HG03378 (cell line): ENCODE data around the gene B3GAT1.

Experiments
- ATAC-seq: cut with Tn5 transposase; IDR thresholded peaks from one replicate; pipeline ENCODE4 v1.9.1; 2021; ENCODE audit warnings: mild to moderate bottlenecking, moderate library complexity; ENCODE audit not compliant: unreplicated experiment

Gene B3GAT1

GRCh38 chr11:134442246-134442645 lies 30.2 kb upstream of the B3GAT1 start:
- ATAC-seq: no peak

DNA sequence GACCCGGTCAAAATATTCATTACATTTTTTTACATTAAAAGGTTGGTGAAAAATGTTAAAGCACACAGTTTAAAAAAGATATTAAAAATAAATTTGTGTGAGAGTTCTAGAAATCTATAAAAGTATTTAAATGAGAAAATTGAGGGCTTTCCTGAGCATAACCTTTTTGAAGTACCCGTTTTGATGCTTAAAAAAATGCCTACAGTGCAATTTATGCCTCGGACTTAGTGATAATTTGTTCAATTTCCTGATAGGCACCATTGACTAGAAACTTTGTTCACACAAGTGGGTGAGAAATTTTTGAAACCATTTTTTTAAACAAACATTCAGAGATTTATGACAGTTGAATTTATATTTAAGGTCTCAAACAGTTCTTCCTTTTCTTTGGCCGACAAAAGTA lies 29.7 kb upstream of the B3GAT1 start:
- ATAC-seq: no peak

DNA sequence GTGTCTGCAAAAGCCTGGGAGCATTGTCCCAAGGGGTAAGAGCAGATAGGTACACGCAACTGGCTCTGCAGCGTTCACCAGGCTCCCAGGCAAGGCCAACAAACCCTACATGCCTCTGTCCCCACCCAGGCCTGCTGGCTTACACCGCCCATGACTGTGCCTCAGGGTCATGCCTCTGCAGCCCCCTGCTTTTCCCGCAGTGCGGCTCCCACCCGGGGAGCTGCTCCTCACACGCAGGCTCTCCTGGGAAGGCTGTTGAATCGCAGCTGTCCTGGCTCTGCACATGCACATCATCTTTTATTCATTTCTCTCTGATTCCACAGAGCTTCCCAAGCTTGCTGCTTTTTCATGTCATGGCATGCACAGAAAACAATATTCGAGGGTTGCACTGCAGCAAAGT lies 29.2 kb upstream of the B3GAT1 start:
- ATAC-seq: no peak

GRCh38 chr11:134440851-134441250 lies 28.8 kb upstream of the B3GAT1 start:
- no peak for ATAC-seq

GRCh38 chr11:134438542-134439537 lies 26.8 kb upstream of the B3GAT1 start:
- ATAC-seq: no peak

- ATAC-seq: no peak
These were observed 25.8 kb upstream of the B3GAT1 start for GRCh38 chr11:134437821-134438220.

DNA sequence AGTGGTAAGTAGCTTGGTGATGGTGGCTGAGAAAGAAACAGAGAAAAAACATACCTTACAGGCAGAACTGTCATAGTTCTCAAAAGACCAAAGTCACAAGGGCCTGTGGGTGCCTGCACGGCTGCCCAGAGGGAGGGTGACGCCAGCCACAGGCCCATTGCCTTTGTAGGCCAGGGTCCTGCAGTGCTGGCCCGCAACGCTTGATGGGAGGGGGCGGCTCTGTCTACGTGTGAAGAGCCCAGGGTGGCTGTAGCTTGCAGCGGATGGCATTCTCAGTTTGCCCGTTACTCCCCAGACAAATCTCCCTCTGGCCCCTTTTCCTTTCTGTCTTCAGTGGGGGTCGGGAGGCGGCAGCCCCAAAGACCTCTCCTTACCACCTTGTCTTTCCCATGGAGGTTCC lies 24.7 kb upstream of the B3GAT1 start:
- ATAC-seq: no peak

- no peak for ATAC-seq
These were observed 21.8 kb upstream of the B3GAT1 start for GRCh38 chr11:134433806-134434205.

GRCh38 chr11:134433251-134433650 lies 21.2 kb upstream of the B3GAT1 start:
- ATAC-seq: no peak

DNA sequence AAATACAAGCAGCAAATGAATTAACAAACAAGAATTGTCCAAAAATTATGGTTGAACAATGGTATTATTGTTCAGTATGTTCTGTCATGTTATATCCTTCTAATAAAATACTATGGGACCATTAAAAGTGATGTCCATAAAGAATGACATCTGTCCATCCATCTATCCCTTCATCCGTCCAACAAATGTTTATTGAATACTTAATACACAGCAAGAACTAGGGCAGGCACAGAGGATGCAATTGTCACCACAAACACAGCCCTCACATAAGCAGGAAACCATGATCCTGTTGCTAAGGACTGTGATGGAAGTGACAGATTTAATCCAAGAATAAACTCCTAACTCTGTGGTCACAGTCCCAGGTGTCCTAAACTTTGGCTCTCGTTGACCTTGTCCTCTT lies 20.7 kb upstream of the B3GAT1 start:
- ATAC-seq: no peak

- ATAC-seq: no peak
These were observed 17.1 kb upstream of the B3GAT1 start for GRCh38 chr11:134429106-134429505.

DNA sequence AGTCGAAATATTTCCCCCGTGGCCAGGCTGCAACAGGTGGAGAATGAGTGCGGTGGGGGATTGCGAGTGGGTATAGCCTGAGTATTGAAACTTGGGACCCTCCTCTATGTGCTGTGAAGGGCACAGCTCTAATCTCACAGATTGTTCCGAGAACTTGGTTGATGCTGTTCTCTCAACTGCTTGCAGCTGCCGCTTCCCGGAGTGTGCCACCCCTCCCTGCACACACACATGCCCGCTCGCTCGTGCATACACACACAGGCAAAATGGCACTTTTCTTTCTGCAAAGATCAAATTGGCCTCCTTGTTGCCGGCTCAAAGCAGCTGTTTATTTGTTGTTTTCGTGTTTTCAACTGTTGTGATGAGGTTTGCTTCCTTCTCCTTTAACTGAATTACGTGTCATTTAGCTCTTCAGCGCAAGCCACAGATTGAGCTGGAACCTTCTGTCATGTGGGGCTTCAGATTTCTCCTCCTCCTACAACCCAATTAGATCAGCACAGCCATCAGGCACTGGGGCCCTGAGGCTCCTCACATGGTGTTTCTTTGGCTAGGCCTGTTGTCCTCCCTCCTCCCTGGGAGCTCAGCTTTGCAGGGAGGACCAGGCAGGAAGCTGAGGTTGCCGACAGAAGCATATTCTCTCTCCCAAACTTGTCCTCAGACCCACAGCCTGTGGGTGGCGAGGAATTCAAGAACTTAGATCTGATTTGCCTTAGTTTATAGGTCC lies 13.9 kb upstream of the B3GAT1 start:
- ATAC-seq: no peak

- no peak for ATAC-seq
These were observed 13.4 kb upstream of the B3GAT1 start for GRCh38 chr11:134425413-134425812.

GRCh38 chr11:134423106-134423505 lies 11.1 kb upstream of the B3GAT1 start:
- ATAC-seq: no peak

GRCh38 chr11:134417871-134418840 lies 6.1 kb upstream of the B3GAT1 start:
- no peak for ATAC-seq

GRCh38 chr11:134416726-134417125 lies 4.7 kb upstream of the B3GAT1 start:
- no peak for ATAC-seq

DNA sequence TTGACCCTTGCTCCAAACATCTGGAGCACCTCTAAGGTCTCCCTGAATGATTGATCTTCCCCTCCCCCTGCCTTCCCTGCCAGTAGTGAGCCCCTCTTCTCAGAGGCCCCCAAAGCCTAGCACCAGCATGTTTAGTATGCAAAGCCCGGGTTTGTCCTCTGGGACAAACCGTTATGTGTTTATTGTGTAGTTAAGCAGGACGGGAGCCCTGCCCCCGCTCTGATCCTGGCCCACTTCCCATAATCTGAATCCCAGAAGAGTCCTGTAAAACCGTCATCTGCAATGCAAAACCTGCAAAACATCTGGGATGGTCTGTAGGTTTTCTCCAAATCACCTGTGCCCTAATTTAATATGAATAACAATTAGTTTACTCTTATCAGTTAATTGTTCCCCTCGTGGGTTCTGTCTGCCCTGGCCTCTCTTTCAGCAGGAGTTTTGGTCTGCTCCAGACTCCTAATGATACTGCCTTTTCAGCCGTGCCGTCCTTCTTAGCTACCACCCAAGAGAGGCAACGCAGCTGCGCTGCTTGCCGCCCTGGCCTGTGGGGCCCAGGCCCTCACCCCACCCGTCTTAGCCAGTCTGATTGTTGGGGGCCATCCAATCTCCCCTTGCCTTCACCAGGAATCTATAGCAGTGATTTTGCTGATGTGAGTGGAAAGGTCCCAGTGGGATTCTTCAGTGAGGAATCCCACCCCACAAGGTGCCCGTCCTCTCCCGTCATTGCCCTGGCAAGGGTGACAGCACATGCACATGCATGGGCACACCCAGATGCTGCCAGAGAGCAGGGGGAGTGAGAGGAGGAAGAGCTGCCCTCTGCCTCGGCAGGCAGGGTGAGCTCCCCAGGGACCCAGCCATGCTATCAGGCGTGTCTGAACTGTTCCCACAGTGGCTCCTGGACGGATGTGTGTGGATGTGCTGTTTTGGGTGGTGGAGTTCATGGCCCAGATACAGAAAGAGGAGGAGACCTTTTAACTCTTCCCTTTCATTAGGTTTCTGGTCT lies 3.0 kb upstream of the B3GAT1 start:
- no peak for ATAC-seq

- ATAC-seq: no peak
These were observed 2.0 kb upstream of the B3GAT1 start for GRCh38 chr11:134413826-134414731.
